HUDEP-2 (cell line): ENCODE data around the gene RAPGEF3.
A peak's percentile ranks its signal among the peaks of the same experiment; 100 is the strongest.

Experiments used
- DNase-seq, 76 experiments: peaks; one replicate each; lab custom pipeline; 2025; ENCODE audit not compliant: unreplicated experiment in 76 of 76; lab: John Stamatoyannopoulos, UW

Gene RAPGEF3

DNA sequence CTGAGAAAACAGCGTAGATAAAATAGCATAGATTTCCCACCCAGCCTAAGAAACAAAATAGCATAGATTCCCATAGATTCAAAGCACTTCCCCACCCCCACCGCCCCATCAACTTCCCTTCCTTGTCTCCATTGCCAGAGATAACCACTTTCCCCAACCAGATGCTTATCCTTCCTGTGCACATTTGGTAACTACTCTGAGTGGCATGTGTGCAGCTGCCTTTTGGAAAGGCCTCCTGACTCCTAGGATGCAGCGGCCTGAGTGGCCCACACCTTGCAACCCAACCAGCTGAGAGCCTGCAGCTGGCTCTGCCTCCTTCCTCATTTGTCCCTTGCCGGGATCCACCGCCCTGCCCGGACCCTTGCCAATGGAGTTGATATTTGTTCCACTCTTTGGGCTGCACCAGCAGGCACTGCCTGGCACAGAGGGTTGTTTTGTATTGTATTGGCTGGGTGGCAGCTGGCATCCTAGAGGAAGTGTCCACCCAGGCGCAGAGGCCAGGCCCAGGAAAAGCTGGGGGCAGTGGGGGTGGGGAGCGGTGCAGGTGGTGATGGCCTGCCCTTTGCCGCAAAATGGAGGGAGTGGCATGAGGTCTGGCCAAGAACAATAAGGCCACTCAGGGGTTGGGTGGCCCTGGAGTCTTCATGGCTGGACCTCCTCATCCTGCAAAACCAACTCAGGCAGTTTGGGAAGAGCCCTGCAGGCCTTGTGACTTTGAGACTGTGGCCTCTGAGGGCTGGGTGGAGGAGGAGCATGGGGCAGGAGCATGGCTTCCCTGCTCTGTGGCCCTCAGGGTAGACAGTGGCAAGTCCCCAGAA, 19.3 kb upstream of the RAPGEF3 start:
- peak in 72 of 76 experiments; percentile 16 to 83 (median 57) for DNase-seq

DNA sequence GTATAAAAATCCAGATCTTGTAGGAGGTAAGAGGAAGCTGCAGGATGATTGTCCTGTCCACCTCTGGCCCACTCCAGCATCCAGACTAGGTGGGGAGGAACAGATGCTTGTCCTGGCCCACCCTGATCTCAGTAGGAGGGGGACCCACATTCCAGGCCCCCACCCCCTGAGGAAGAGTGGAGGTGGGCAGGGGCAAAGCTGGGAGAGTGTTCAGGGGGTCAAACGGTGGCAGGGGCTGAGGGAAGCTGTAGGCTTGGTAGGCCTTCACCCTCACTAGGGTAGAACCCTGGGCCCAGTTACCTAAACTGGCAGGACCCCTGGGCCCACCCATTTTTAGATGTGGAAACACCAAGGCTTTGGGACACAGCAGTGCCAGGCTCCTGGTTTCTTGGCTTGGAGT, 18.5 kb upstream of the RAPGEF3 start:
- DNase-seq: peak in 2 of 76 experiments; percentile 18 to 23

DNA sequence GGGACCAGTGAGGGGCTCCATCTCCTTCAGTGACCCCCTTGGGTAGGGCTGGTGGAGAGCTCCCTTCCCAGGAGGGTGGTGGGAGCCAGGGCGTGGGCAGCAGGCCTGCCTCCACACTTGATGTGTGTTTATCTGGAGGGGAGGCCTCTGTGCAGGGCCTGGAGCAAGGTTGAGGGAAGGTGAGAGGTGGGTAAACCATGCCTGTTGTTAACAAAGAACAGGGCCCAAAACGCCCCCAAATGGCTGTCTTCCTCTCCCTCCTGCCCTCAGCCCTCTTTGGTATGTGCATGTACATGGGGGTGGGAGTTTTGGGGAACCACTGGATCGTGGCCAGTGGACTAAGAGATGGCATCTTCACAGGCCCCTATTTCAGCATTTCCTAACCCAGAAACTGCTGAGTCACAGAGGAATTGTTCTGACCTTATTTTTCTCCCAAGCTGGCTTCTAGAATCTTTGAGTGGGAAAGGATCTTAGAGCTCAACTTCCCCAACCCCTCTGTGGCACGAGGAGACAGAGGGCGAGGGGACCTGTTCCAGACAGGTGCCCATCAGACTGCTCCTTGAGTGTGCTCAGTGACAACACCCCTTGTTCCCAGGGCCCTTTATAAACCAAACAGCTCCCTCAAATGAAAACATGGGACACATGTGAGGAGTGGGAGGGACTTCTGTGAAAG, 17.9 kb upstream of the RAPGEF3 start:
- DNase-seq: peak in 11 of 76 experiments; percentile 7 to 44 (median 25)

DNA sequence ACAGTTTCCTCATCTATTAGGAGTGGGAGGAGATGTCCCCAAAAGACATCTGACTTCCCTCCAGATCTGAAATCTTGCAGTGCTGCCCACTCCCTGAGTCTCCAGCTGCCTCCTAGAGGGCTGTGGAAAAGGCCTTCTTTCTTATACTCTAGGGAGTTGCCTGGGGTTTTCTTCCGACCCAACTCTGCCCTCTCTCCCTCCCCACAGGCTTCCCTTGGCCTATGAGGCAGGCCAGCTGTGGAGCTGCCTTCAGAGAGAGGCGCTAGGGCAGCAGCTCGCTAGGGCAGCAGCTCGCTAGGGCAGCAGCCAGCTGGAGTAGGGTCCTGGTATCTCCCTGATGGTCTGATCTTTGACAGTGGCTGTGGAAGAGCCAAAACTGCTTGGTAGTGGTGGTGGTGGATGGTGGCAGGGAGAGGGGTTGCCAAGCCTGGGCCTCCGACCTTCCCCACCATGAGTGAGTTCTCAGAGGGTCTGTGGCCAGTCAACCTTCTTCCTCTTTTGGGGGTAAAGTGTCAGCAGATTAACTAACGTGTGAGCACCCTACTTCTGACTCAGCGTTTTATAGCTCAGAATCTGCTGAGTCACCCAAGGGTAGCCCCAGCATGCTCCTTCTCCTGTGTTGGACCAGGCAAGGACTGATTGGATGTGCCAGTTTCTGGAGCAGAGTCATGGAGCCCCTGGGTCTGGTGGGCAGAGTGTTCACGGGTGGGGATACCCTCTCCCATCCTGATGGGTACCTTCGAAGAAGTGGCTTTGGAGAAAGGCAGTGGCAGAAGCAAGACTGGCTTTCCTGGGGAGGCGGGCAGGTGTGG, 16.6 kb upstream of the RAPGEF3 start:
- DNase-seq: peak in 72 of 76 experiments; percentile 16 to 85 (median 58)

DNA sequence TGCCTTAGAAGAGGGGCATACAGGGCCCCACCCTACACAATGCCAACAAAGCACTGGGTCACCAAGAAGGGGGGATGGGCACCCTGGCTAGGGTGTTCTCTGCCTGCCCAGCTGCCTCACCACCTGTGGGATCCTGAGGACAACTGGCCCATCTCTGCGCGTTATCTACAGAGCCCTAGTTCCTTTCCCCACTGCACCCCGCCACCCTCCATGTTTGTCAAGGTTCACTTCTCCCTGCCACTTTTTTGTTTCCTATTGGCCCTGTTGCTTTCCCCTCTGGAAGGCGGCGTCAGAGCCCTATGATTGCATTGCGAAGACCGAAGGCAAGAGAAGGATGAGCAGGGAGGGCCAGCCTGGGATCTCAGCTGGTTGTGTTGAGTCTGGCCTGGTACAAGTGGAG, 16.0 kb upstream of the RAPGEF3 start:
- peak in 7 of 76 experiments; percentile 14 to 36 (median 26) for DNase-seq

DNA sequence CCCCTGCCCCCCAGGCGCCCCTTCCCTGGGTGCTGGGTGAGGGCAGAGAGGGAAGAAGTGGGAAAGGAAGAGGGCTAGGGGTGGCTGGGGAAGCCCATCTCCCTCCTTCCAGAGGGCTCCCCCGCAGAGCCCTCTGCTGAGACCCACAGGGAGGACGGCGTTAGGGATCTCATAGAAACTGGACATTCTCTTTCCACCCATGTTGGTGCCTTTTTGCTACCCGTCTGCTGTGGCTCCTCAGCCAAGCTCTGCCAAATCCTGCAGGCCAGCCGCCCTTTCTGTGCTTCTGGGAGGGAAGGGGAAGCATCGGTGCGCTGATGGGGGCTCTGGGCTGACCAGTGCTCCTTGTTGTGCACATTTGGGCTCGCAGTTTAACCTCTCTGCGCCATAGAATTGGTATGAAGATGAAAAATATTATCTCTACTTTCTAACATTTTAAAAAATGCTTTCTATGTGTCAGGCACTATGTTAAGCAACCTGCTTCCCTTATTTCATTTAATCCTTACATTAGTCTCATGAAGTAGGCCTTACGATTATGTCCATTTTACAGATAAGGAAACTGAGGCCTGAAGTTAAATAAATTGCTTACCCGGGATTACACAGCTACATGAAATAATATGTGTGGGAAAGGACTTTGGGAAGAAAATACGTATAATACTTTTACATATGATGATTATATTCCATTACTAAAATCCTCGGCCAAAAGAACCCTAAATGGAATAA, 15.3 kb upstream of the RAPGEF3 start:
- DNase-seq: peak in 3 of 76 experiments; percentile 13 to 75 (median 29)

DNA sequence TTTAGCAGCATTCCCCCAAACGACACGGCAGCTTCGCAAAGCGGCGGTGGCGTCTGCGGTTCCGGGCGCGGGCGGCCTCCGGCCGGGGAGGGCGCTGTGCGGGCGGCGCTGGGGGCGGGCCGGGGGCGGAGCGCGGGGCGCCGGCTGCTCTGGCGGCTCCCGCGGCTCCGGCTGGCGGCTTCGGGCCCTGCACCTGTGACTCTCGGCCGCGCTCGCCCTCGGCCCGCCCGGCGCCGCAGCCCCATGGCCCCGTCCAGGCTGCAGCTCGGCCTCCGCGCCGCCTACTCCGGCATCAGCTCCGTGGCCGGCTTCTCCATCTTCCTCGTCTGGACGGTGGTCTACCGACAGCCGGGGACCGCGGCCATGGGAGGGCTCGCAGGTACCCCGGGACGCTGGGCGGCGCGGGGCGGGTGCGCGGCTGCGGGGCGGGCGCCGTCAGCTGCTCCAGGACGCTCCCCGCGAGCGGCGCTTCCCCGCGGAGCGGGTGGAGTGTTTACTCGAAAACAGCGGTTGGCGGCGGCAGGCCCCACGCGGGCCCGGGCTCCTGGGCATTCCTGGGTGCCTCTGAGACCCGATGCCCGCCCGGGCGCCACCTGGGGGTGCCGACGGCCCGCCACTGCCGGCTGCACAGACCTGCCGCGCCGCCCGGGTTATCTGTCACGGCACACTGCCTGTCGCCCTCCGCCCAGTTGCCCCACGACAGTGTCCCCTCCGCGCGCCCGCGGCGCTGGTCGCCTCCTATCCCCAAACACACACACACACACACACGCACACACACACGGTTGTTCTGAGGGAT, 14.6 kb upstream of the RAPGEF3 start, which contains the start of gene SLC48A1:
TSS of gene SLC48A1 (plus strand) at position 177 of the 796 bp plus-strand sequence. CDS start at position 244, 67 bp downstream.
- peak in 67 of 76 experiments; percentile 12 to 76 (median 56) for DNase-seq

DNA sequence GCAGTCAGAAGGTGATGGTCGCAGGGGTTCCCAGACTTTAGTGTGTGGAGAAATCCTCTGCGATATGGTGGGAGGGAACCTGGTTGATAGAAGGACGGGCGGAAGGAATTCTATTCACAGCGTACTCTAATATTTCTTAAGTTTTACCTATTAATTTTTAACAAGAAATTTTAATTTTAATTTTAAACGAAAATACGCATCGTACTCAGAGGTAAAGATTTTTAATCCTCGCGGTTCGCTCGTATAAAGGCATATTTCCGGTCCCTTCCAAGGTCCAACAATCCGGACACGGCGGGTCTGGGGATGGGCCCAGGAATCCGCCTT, 14.0 kb upstream of the RAPGEF3 start:
- DNase-seq: no peak

DNA sequence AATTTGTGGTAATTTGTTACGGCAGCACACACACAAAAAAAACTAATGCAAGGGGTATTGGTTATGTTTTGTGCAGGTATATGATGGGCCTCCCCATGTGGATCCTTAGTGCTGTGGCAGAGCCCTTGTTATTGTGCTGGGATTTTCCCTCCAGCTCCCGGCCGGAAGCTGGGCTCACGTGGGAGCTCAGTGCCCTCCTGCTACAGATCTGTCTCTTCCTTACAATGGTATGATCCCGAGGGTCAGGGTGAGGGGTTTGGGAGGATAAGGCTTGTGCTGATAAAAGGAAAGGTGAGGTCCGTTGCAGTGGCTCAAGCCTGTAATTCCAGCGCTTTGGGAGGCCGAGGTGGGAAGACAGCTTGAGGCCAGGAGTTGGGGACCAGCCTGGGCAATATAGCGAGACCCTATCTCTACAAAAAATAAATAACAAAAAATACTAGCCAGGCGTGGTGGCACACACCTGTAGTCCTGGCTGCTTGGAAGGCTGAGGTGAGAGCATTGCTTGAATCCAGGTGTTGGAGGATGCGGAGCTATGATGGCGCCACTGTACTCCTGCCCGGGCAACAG, 13.5 kb upstream of the RAPGEF3 start:
- DNase-seq: no peak

DNA sequence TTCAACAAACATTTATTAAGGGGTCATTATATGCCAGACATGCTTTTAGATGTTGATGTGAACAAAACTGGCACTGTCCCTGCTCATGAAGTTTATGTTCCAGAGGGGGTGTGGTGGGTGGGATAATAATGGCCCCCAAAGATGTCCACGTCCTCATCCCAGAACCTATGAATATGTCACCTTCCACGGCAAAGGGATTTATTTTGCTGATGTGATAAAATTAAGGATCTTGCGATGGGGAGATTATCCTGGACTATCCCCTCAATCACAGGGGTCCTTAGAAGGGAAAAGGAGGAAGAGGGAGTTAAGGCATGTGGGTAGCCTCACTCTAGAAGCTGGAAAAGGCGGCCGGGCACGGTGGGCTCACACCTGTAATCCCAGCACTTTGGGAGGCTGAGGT, 12.6 kb upstream of the RAPGEF3 start:
- no peak for DNase-seq

DNA sequence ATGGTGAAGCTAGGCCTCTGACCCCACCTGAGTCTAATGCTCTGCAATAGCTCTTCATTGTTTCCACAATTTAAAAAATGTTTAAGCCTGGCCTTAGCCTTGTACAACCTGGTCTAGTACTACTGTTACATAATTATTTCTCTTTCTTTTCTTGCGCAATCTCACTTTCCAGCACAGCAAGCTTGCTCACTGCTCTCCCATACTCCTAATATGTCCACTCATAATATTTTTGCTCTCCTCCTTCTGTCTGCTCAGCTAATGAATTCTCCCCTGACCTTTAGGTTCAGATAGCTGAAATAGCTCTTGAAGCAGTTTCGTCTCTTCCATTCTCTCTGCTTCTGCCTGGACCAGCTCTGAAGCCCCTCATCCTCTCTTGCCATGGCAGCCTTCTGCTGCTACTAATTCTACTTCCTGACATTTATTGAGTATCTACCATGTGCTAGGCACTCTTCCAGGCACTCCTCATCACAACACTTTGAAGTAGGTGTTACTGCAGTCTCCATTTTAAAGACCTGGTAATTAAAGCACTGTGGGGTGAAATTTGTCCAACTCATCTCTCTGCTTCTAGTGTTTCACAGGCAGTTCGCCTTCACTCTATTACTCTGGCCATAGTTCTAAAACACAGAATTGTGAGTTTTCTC, 11.5 kb upstream of the RAPGEF3 start:
- DNase-seq: no peak

DNA sequence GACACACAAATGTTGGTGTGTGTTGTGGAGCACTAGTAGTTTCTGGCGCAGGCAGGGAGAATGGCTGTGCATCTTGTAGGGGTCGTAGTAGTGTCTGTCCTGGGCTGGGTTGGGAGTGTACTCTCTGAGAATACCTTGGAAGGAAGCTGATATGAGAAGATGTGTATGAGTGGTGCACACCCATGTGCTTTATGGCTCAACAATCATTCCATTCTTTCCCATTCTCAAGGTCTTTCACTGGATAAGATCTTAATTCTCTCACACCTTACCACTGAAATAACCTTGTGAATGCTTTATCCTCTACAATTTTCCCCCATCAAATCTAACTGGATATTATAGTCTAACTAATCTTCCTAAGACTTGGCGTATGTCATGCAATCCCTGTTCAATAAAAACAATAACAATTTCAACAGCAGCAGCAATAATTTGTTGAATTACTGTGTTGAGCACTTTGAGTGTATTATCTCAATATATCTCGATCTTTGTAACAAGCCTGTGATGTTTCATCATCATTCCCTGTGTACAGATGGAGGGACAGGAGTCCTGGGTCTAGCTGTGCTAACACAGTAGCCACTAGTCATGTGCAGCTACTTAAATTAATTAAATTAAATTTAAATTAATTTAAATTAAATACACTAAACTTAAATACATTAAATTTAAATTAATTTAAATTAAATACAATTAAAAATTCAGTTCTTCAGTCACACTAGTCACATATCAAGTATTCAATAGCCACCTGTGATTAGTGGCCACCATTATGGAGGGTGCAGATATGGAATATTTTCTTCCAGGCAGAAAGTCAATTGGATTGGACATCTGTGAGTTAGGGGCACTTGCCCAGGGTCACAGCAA, 10.8 kb upstream of the RAPGEF3 start:
- DNase-seq: no peak

DNA sequence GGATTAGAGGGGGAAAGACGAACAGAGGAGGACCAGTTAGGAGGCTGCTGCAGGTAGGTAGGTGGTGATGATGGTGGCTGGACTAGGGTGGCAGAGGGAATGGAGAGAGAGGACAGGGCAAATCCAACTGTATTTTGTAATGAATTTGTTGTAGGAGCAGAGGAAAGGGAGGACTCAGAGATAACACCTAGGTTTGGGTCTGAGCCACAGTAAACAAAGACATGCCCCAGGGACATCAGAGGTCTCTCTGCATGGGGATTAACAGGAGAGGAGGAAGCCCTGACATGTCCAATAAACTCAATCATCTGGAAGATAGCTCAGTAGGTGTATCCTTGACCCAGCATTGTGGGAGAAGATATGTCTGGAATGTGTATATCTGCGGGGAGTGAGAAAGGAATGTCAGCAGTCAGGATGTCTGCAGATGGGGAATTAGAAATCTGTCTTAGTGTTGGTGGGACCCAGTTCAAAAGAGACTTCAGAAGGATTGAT, 9.7 kb upstream of the RAPGEF3 start:
- DNase-seq: no peak

DNA sequence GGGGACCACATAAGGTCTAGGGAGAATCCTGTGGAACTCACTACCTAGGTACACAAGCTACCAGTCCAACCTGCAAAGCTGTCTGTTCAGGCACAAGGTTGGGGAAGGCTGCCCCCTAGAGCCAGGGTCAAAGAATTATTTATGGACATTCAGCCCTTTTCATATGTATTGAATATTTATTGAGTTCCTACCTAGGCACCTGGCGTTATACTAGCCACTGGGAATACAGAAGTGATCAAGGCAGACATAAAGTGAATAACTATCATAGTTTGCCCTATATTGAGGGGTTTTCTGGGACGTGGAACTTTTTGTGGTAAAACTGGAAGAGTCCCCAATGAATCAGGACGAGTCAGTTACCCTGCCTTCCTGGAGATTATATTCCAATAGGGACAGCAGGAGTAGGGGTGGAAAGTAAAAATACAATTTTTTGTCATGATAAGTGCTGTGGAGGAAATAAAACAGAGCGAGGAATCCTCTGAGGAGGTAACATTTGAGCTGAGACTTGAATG, 8.6 kb upstream of the RAPGEF3 start:
- DNase-seq: peak in 56 of 76 experiments; percentile 8 to 70 (median 44)

DNA sequence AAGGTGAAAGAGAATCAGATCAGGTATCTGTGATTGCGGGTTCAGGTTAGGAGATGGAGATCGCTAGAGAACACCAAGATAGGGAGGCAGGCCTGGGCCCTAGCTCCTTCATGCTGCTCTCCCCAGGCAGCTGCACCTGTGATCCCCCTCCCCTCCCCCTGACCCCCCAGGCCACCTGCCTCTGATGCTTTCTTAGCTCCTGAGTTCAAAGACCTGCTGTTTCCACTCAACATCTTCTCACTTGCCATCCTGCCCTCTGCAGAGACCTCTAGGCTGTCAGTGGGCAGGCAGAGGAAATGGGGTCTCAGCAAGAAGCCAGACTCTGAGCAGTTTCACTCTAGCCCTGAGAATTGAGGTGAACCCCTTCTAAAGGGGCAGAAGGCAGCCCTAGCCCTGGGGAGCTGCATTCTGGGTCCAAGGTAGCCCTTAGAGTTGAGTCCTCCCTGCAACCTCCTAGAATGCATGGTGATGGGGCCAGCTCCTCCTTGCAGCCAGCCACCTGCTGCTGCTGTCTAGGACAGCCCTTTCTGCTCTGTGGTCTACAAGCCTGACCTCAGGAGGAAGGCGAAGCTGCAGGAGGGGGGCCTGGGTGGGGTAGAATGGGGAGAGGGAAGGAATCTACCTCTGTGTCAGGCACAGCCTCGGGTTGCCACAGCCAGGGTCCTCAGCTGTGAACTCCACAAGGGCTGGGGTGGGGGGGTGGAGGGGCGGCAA, 8.0 kb upstream of the RAPGEF3 start:
- no peak for DNase-seq

DNA sequence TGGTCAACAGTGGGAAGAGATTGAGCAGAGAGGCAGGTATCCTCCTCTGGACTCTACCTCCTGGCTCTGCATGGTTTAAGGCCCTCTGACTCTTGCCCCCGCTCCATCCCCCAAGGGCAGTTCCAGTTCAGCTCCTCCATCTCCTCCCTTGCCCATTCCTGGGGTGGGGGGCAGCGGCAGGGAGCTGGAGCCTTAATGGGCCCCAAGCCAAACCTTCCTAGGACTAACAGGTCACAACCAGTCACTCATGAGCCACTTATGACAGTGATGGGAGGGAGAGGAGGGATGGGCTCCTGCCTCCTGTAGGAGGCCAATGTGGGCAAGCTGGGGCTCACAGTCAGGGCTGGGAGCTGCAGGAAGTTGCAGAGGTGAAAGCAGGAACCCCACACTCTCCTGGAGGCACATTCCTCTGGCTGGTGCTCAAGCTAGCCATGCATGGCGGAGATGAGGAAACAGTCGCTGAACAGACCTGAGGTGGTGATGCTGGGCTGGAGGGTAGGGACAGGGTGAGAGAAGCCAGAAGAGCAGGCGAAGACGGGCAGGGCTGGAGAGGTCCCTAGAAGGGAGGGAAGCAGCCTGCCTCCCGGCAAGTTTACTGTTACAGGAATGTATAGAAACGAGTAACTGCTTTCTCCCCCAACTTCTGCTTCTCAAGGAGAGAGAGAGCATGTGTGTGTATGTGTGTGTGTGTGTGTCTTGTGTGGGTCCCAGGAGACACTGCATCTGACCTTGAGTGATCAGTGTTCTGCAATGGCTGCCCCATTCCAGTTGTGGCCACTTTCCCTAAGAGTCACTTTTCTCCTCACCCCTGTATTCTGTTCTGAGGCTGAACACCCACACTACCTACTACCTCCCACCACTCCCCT, 5.0 kb upstream of the RAPGEF3 start:
- no peak for DNase-seq
